ENCODE measurements around the gene PTPA.

The PTPA gene

GRCh38 chr9:129197978-129198318, 86.7 kb downstream of the PTPA start:
- no peaks in the 10 kb centered on the region for H3K9me3 ChIP-seq (ENCODE audit: insufficient read depth, low read length, severe bottlenecking)
- no peak overlapping the region for H3K9ac ChIP-seq (ENCODE audit: low read depth, low read length)
- peaks cover 4% of the 10 kb centered on the region for H3K27me3 ChIP-seq (ENCODE audit: insufficient read depth, low read length, poor library complexity)
- no peaks in the 10 kb centered on the region for H3K79me2 ChIP-seq (ENCODE audit: insufficient read depth, low read length)
- no peak overlapping the region for H3K4me2 ChIP-seq (ENCODE audit: insufficient read depth, low read length)
- no peak for TF ChIP-seq EZH2 (IDR thresholded peaks at IDR 0.05; ENCODE audit: borderline replicate concordance, low read depth, low read length, severe bottlenecking)
- no peak for TF ChIP-seq CTCF (IDR thresholded peaks at IDR 0.05; ENCODE audit: borderline replicate concordance, extremely low read depth, low read length, poor library complexity, severe bottlenecking)
- no peak overlapping the region for H3K4me3 ChIP-seq (ENCODE audit: low read depth in 1 of 2, low read length in 2 of 2)
- no peaks in the 10 kb centered on the region for H4K20me1 ChIP-seq (ENCODE audit: insufficient read depth, low read length)
- no peak overlapping the region for H2AFZ ChIP-seq (ENCODE audit: low read depth, low read length)
- DNase-seq (no peak), ATAC-seq (ENCODE audit: insufficient read depth, low read depth) (no peak)
- H3K36me3 ChIP-seq (ENCODE audit: insufficient read depth, low read length), result no peaks in the 10 kb centered on the region
- H3K4me1 ChIP-seq (ENCODE audit: insufficient read depth, low read length), result peaks cover 4% of the 10 kb centered on the region; the same call in 1 of the 2 replicates
- no peak overlapping the region for H3K27ac ChIP-seq (ENCODE audit: low read length)

Measured in DND-41 (cell line).